Measurements from ENCODE around the gene SNX27. TPM values are rescaled to one million over a fixed set of nuclear protein-coding genes. Genes with fewer than 3 reads are reported as not detected.
A peak's percentile ranks its signal among the peaks of the same experiment; 100 is the strongest.
"Not testable (repeated sequence)": the region's sequence is repeated elsewhere in the genome, so short reads cannot be mapped to it uniquely, and the experiment has no call there.

The SNX27 gene
- total and polyA plus RNA-seq, 9 donors: 15.7 to 22.3 (median 18.7) TPM

- H3K36me3 ChIP-seq (ENCODE audit: control insufficient read depth, insufficient read depth, low read length): no peaks in the 10 kb centered on the region
- H3K27me3 ChIP-seq (ENCODE audit: control insufficient read depth, insufficient read depth, low read length): no peaks in the 10 kb centered on the region
- no peak overlapping the region for H3K27ac ChIP-seq (ENCODE audit: low read length)
- no peak for DNase-seq
- H3K4me1 ChIP-seq (ENCODE audit: control insufficient read depth, insufficient read depth, low read length): no peaks in the 10 kb centered on the region
- no peaks in the 10 kb centered on the region for H3K9me3 ChIP-seq (replicated peaks; ENCODE audit: control insufficient read depth, low read depth, low read length)
- H3K4me3 ChIP-seq (ENCODE audit: low read length): no peak overlapping the region
- no CpG with 5 or more reads among the region's 9 CpGs for WGBS (ENCODE audit: insufficient coverage)
Observed at GRCh38 chr1:151629278-151629677, 17.4 kb downstream of the SNX27 start.

- Histone ChIP-seq H3K4me1 (ENCODE audit: control insufficient read depth, insufficient read depth, low read length) (peaks cover 3% of the 10 kb centered on the region), H3K27ac (ENCODE audit: low read length) (no peak overlapping the region), H3K9me3 (replicated peaks; ENCODE audit: control insufficient read depth, low read depth, low read length) (no peaks in the 10 kb centered on the region), H3K4me3 (ENCODE audit: low read length) (no peak overlapping the region), H3K36me3 (ENCODE audit: control insufficient read depth, insufficient read depth, low read length) (no peaks in the 10 kb centered on the region), H3K27me3 (ENCODE audit: control insufficient read depth, insufficient read depth, low read length) (no peaks in the 10 kb centered on the region)
- WGBS (ENCODE audit: insufficient coverage): no CpG with 5 or more reads among the region's 2 CpGs
- no peak for DNase-seq
Observed at GRCh38 chr1:151635479-151636072, 23.7 kb downstream of the SNX27 start.

GRCh38 chr1:151638074-151638775, 26.4 kb downstream of the SNX27 start:
- no peaks in the 10 kb centered on the region for H3K9me3 ChIP-seq (replicated peaks; ENCODE audit: control insufficient read depth, low read depth, low read length)
- no peak overlapping the region for H3K27ac ChIP-seq (ENCODE audit: low read length)
- no CpG with 5 or more reads among the region's 2 CpGs for WGBS (ENCODE audit: insufficient coverage)
- H3K27me3 ChIP-seq (ENCODE audit: control insufficient read depth, insufficient read depth, low read length): no peaks in the 10 kb centered on the region
- H3K4me1 ChIP-seq (ENCODE audit: control insufficient read depth, insufficient read depth, low read length): peaks cover 3% of the 10 kb centered on the region
- H3K4me3 ChIP-seq (ENCODE audit: low read length): no peak overlapping the region
- no peaks in the 10 kb centered on the region for H3K36me3 ChIP-seq (ENCODE audit: control insufficient read depth, insufficient read depth, low read length)
- no peak for DNase-seq

- WGBS (ENCODE audit: insufficient coverage): 94% methylated on average over 3 of the region's 9 CpGs
- no peaks in the 10 kb centered on the region for H3K9me3 ChIP-seq (replicated peaks; ENCODE audit: control insufficient read depth, low read depth, low read length)
- no peaks in the 10 kb centered on the region for H3K27me3 ChIP-seq (ENCODE audit: control insufficient read depth, insufficient read depth, low read length)
- no peak overlapping the region for H3K27ac ChIP-seq (ENCODE audit: low read length)
- no peaks in the 10 kb centered on the region for H3K36me3 ChIP-seq (ENCODE audit: control insufficient read depth, insufficient read depth, low read length)
- no peak for DNase-seq
- H3K4me1 ChIP-seq (ENCODE audit: control insufficient read depth, insufficient read depth, low read length): peaks cover 3% of the 10 kb centered on the region
- no peak overlapping the region for H3K4me3 ChIP-seq (ENCODE audit: low read length)
Observed at GRCh38 chr1:151638812-151639211, 27.0 kb downstream of the SNX27 start.

GRCh38 chr1:151639466-151639865, 27.6 kb downstream of the SNX27 start:
- WGBS (ENCODE audit: insufficient coverage): no CpG with 5 or more reads among the region's 2 CpGs
- DNase-seq: no peak
- no peak overlapping the region for H3K4me3 ChIP-seq (ENCODE audit: low read length)
- peaks cover 3% of the 10 kb centered on the region for H3K4me1 ChIP-seq (ENCODE audit: control insufficient read depth, insufficient read depth, low read length)
- H3K9me3 ChIP-seq (replicated peaks; ENCODE audit: control insufficient read depth, low read depth, low read length): no peaks in the 10 kb centered on the region
- no peaks in the 10 kb centered on the region for H3K36me3 ChIP-seq (ENCODE audit: control insufficient read depth, insufficient read depth, low read length)
- no peak overlapping the region for H3K27ac ChIP-seq (ENCODE audit: low read length)
- no peaks in the 10 kb centered on the region for H3K27me3 ChIP-seq (ENCODE audit: control insufficient read depth, insufficient read depth, low read length)

- WGBS (ENCODE audit: insufficient coverage): no CpG with 5 or more reads among the region's 1 CpG
- Histone ChIP-seq H3K9me3 (replicated peaks; ENCODE audit: control insufficient read depth, low read depth, low read length) (peaks cover 5% of the 10 kb centered on the region), H3K36me3 (ENCODE audit: control insufficient read depth, insufficient read depth, low read length) (no peaks in the 10 kb centered on the region), H3K27ac (ENCODE audit: low read length) (no peak overlapping the region), H3K4me1 (ENCODE audit: control insufficient read depth, insufficient read depth, low read length) (peaks cover 3% of the 10 kb centered on the region), H3K27me3 (ENCODE audit: control insufficient read depth, insufficient read depth, low read length) (no peaks in the 10 kb centered on the region), H3K4me3 (ENCODE audit: low read length) (no peak overlapping the region)
- no peak for DNase-seq
Observed at GRCh38 chr1:151641229-151641628, 29.4 kb downstream of the SNX27 start.

- not testable (repeated sequence) for H3K4me1 ChIP-seq (ENCODE audit: control insufficient read depth, insufficient read depth, low read length); H3K27me3 ChIP-seq (ENCODE audit: control insufficient read depth, insufficient read depth, low read length); H3K9me3 ChIP-seq (replicated peaks; ENCODE audit: control insufficient read depth, low read depth, low read length); H3K27ac ChIP-seq (ENCODE audit: low read length); DNase-seq; H3K36me3 ChIP-seq (ENCODE audit: control insufficient read depth, insufficient read depth, low read length); H3K4me3 ChIP-seq (ENCODE audit: low read length)
- WGBS (ENCODE audit: insufficient coverage): no CpG with 5 or more reads among the region's 11 CpGs
Observed at GRCh38 chr1:151643085-151643484, 31.2 kb downstream of the SNX27 start.

GRCh38 chr1:151644001-151644400, 32.2 kb downstream of the SNX27 start:
- WGBS (ENCODE audit: insufficient coverage): 80% methylated on average over 1 of the region's 2 CpGs
- H3K9me3 ChIP-seq (replicated peaks; ENCODE audit: control insufficient read depth, low read depth, low read length): peaks cover 5% of the 10 kb centered on the region
- DNase-seq: no peak
- H3K4me1 ChIP-seq (ENCODE audit: control insufficient read depth, insufficient read depth, low read length): no peaks in the 10 kb centered on the region
- H3K27ac ChIP-seq (ENCODE audit: low read length): no peak overlapping the region
- peaks cover 4% of the 10 kb centered on the region for H3K36me3 ChIP-seq (ENCODE audit: control insufficient read depth, insufficient read depth, low read length)
- H3K4me3 ChIP-seq (ENCODE audit: low read length): no peak overlapping the region
- H3K27me3 ChIP-seq (ENCODE audit: control insufficient read depth, insufficient read depth, low read length): no peaks in the 10 kb centered on the region

GRCh38 chr1:151653397-151653796, 41.5 kb downstream of the SNX27 start:
- no peak overlapping the region for H3K4me3 ChIP-seq (ENCODE audit: low read length)
- H3K27me3 ChIP-seq (ENCODE audit: control insufficient read depth, insufficient read depth, low read length): no peaks in the 10 kb centered on the region
- H3K4me1 ChIP-seq (ENCODE audit: control insufficient read depth, insufficient read depth, low read length): peaks cover 2% of the 10 kb centered on the region
- H3K9me3 ChIP-seq (replicated peaks; ENCODE audit: control insufficient read depth, low read depth, low read length): no peaks in the 10 kb centered on the region
- peaks cover 6% of the 10 kb centered on the region for H3K36me3 ChIP-seq (ENCODE audit: control insufficient read depth, insufficient read depth, low read length)
- 100% methylated on average over 1 of the region's 1 CpG for WGBS (ENCODE audit: insufficient coverage)
- no peak overlapping the region for H3K27ac ChIP-seq (ENCODE audit: low read length)
- DNase-seq: peak; percentile 11

GRCh38 chr1:151655371-151655770, 43.5 kb downstream of the SNX27 start:
- Histone ChIP-seq H3K4me1 (ENCODE audit: control insufficient read depth, insufficient read depth, low read length) (peaks cover 2% of the 10 kb centered on the region), H3K27ac (ENCODE audit: low read length) (no peak overlapping the region), H3K36me3 (ENCODE audit: control insufficient read depth, insufficient read depth, low read length) (peaks cover 11% of the 10 kb centered on the region), H3K27me3 (ENCODE audit: control insufficient read depth, insufficient read depth, low read length) (no peaks in the 10 kb centered on the region), H3K9me3 (replicated peaks; ENCODE audit: control insufficient read depth, low read depth, low read length) (no peaks in the 10 kb centered on the region), H3K4me3 (ENCODE audit: low read length) (no peak overlapping the region)
- 57% methylated on average over 2 of the region's 3 CpGs for WGBS (ENCODE audit: insufficient coverage)
- no peak for DNase-seq
